GM12891 (cell line): ENCODE results near the gene FBN2.

Experiments
- POLR2A ChIP-seq: IDR thresholded peaks from 2 replicates; pipeline ENCODE4 v1.6.1; 2011; ENCODE audit warnings: low read depth, low read length, control low read depth
- POLR2AphosphoS5 ChIP-seq: IDR thresholded peaks from 2 replicates; pipeline ENCODE4 v1.6.1; 2011; ENCODE audit warnings: low read depth, low read length, control low read depth
- TAF1 ChIP-seq: IDR thresholded peaks from 2 replicates; pipeline ENCODE4 v1.6.1; 2011; ENCODE audit warnings: low read depth, low read length, control low read depth

DNA sequence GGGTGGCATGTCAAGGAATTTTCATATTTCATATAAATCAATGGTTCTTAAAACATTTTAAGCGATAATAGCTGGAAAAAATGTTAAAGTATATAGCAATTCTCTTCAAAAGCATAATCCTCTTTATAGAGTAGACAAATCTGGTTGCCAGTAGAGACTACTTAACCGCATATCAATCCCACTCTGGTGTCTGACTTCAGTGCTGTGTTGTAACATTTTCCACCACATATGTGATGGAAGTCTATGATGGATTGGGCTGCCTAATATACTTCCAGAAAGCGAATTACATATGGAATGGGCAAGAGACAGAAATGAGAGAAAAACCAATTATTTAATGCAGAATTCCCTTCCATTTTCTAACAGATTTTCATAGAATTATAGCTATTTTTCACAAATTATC is 54.3 kb downstream of the FBN2 start:
- TF ChIP-seq POLR2AphosphoS5 (no peak), POLR2A (no peak), TAF1 (no peak)
